Stomach smooth muscle (tissue), 2 donors: ENCODE data around the gene PPM1F.

ENCODE experiments used
- H3K27ac ChIP-seq: one replicate; pipeline ENCODE4 v1.7.0; 2013; ENCODE audit warnings: mild to moderate bottlenecking, low read length, inconsistent platforms
- H3K27me3 ChIP-seq, 2 donors: one replicate each; pipeline ENCODE4 v1.7.0; 2013; ENCODE audit warnings: low read length in 2 of 2; ENCODE audit not compliant: insufficient read depth in 2 of 2, control insufficient read depth in 1 of 2
- H3K36me3 ChIP-seq, 2 donors: one replicate each; pipeline ENCODE4 v1.7.0; 2013; ENCODE audit warnings: low read length in 2 of 2; ENCODE audit not compliant: control insufficient read depth in 2 of 2, insufficient read depth in 2 of 2
- H3K4me1 ChIP-seq: one replicate; pipeline ENCODE4 v1.7.0; 2013; ENCODE audit warnings: low read length; ENCODE audit not compliant: control insufficient read depth, insufficient read depth
- H3K4me3 ChIP-seq, 2 donors: one replicate each; pipeline ENCODE4 v1.7.0; 2013; ENCODE audit warnings: low read length in 2 of 2
- H3K9ac ChIP-seq, 2 donors: one replicate each; pipeline ENCODE4 v1.7.0; 2013; ENCODE audit warnings: low read length in 2 of 2, mild to moderate bottlenecking in 1 of 2
- H3K9me3 ChIP-seq, 2 donors: one replicate each; pipeline ENCODE4 v1.7.0; 2013; ENCODE audit warnings: low read length in 2 of 2; ENCODE audit not compliant: control insufficient read depth in 2 of 2
- donor health status: healthy.
- donor health status: Pancreatic carcinoma.

The PPM1F gene

GRCh38 chr22:21929253-21929652 is 23.4 kb downstream of the PPM1F start:
- H3K9me3 ChIP-seq, result no peaks in the 10 kb centered on the region
- peaks cover 47 to 52% of the 10 kb centered on the region in 2 donors for H3K36me3 ChIP-seq

DNA sequence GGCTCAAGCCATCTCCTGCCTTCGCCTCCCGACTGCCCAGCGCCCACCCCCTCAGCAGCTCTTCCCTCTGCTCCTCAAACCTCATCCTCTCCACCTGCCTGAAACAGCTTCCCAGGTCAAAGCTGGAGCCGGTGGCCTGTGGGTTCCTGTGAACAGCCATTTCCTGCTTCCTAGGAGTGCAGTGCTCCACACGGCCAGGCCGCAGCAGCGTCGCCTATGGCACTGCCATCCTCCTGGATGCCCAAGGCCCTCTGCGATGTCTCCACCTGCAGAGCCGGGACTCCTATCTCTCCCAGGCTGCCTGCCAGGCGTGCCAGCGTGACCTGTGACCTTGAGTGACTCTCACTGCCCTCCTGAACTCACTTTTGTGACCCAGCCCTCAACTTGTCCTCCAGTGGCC is 24.6 kb downstream of the PPM1F start:
- peaks cover 44 to 47% of the 10 kb centered on the region in 2 donors for H3K36me3 ChIP-seq

More at GRCh38 chr22:21929253-21929652, 23.4 kb downstream of the PPM1F start:
- H3K4me3 ChIP-seq, result no peak overlapping the region
- no peaks in the 10 kb centered on the region for H3K27me3 ChIP-seq
- no peaks in the 10 kb centered on the region for H3K4me1 ChIP-seq
- no peak overlapping the region for H3K9ac ChIP-seq
- H3K27ac ChIP-seq, result no peak overlapping the region

GRCh38 chr22:21927174-21927823 is 25.3 kb downstream of the PPM1F start:
- no peaks in the 10 kb centered on the region for H3K9me3 ChIP-seq
- H3K27me3 ChIP-seq, result no peaks in the 10 kb centered on the region
- no peak overlapping the region for H3K27ac ChIP-seq
- no peaks in the 10 kb centered on the region for H3K4me1 ChIP-seq
- peaks cover 37 to 40% of the 10 kb centered on the region in 2 donors for H3K36me3 ChIP-seq
- H3K4me3 ChIP-seq, result no peak overlapping the region
- no peak overlapping the region for H3K9ac ChIP-seq

More for the DNA sequence above, 24.6 kb downstream of the PPM1F start:
- Histone ChIP-seq H3K9me3 (no peaks in the 10 kb centered on the region), H3K27me3 (no peaks in the 10 kb centered on the region), H3K27ac (no peak overlapping the region), H3K4me1 (no peaks in the 10 kb centered on the region), H3K4me3 (no peak overlapping the region), H3K9ac (no peak overlapping the region)

GRCh38 chr22:21926728-21927127 is 25.9 kb downstream of the PPM1F start:
- Histone ChIP-seq H3K9me3 (no peaks in the 10 kb centered on the region), H3K36me3 (peaks cover 36 to 37% of the 10 kb centered on the region in 2 donors), H3K9ac (no peak overlapping the region), H3K27ac (no peak overlapping the region), H3K4me3 (no peak overlapping the region), H3K4me1 (no peaks in the 10 kb centered on the region), H3K27me3 (no peaks in the 10 kb centered on the region)

- H3K27me3 ChIP-seq, result no peaks in the 10 kb centered on the region
- H3K4me3 ChIP-seq, result no peak overlapping the region
- no peaks in the 10 kb centered on the region for H3K9me3 ChIP-seq
- H3K27ac ChIP-seq, result no peak overlapping the region
- H3K4me1 ChIP-seq, result peaks cover 3% of the 10 kb centered on the region
- no peak overlapping the region for H3K9ac ChIP-seq
- peaks cover 10 to 20% of the 10 kb centered on the region in 2 donors for H3K36me3 ChIP-seq
Measured at GRCh38 chr22:21923163-21923561, 29.5 kb downstream of the PPM1F start.

DNA sequence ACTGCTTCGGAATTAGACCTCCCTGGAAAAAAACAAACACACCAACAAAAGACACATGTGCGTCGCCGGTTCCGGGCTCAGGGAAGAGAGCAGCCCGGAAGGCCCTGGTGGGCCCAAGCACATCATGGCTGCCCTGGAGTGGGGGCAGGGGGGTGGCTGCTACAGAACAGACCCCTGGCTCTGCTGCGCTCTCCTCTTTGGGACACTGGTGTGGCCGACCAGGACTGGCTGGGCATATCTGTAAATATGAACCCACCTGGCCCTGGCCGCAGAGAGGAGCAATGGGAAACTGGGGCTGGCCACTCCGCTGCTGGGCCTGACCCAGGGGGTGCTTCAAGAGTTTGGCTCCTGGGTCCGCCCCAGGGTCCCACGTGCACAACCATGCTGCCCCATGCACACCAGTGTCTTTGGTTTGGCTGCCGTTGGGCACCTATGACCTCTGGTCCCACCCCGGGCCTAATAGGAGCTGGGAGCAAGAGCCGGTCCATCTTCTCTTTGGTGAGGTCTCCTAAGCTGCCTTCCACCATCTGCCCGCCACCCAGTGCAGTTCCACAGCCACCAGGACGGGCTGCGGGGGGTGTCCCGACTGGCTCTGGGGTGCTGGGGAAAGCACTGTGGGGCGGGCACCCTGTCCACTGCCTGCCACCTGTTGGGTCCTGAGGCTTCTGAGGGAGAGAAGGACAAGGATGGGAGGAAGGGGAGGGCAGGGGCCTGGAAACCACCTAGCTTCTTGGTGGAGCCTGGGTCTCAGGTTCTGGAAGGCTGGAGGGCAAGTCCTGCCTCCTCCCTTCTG is 30.1 kb downstream of the PPM1F start:
- H3K9ac ChIP-seq, result no peak overlapping the region
- H3K27me3 ChIP-seq, result no peaks in the 10 kb centered on the region
- no peaks in the 10 kb centered on the region for H3K9me3 ChIP-seq
- peaks cover 5% of the 10 kb centered on the region for H3K4me1 ChIP-seq
- H3K27ac ChIP-seq, result no peak overlapping the region
- no peak overlapping the region for H3K4me3 ChIP-seq
- H3K36me3 ChIP-seq, result peaks cover 8 to 20% of the 10 kb centered on the region in 2 donors

DNA sequence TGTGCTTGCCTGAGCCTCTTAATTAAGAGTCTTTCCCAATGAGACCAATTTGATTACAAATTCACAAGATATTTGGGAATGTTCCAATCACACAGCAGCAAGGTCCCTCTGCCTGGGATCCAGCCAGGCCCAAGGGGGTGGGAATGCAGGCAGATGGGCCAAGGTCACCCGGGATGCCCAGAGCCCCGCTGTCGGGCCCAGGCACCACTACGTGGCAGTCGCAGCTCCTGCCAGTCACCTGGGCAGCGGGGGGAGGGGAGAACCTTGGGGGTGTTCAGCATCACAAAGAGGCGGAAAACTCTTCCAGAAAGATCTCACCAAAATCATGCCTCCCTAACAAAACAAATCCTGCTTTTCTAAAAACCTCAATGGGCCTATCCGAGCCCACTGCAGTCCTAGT is 30.9 kb downstream of the PPM1F start:
- Histone ChIP-seq H3K9ac (no peak overlapping the region), H3K9me3 (no peaks in the 10 kb centered on the region), H3K27me3 (no peaks in the 10 kb centered on the region), H3K36me3 (peaks cover 8 to 16% of the 10 kb centered on the region in 2 donors), H3K4me3 (no peak overlapping the region), H3K4me1 (peaks cover 12% of the 10 kb centered on the region), H3K27ac (no peak overlapping the region)

DNA sequence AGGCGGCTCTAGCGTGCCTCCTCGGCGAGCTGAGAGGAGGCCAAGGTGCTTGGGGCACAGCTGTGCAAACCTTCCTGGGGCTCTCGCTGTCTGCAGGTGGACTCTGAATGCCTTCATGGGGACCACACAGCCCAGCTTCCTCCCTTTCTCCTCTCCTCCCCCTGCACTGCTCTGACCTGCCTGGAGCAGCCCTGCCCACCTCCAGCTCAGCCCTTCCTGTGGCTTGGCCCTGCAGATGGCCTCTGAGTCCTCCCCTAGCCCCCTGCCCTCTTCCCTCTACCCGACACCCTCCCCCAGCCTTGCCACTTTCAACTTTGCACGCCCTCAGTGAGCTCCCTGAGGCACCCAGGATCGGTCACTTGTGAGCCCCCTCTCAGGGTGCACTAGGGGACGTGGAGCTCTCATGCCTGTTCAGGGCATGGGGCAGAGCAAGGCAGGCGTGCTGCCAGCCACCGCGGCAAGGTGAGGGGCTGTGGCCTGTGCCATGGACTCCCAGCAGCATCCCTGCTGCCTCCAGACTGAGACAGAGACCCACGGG is 31.4 kb downstream of the PPM1F start:
- no peak overlapping the region for H3K27ac ChIP-seq

DNA sequence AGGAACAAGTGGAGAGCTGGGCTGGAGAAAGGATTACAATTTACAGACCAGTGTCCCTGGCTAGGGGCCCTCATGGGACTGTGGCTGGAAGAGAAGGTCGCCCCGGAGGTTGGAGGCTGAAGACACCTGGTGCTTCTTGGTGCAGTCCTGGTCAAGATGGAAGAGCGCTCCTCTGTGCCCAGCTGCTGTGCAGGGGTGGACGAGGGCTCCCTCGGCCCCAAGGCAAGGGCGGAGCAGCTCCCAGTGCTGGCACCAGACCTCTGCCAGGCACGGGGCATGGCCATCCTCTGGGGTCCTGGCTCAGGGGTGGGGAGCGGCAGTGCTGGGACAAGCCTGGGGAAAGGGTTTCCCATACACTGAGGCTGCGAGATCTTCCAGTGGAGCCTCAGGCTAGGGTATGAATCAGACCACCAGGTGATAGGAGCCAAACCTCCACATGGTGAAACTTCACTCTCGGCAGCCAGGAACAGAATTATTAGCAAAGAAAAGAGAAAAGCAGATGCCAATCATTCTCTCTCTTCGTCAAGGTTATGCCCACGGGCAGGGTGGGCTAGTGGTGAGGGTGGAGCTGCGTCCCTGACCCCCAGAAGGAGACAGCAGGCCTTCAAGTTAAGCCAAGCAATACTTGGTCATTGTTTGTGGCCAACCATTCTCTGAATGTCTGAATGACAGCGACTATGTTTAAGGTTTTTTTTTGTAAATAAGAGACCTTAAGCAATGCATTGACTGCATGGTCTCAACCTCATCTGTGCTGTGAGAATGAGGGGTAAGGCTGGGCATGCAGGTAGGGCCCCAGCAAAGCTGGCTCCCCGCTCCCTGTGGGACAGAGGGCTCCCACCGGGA is 32.1 kb downstream of the PPM1F start:
- Histone ChIP-seq H3K27me3 (no peaks in the 10 kb centered on the region), H3K36me3 (peaks cover 4 to 12% of the 10 kb centered on the region in 2 donors), H3K4me1 (peaks cover 12% of the 10 kb centered on the region), H3K9me3 (no peaks in the 10 kb centered on the region), H3K9ac (no peak overlapping the region), H3K27ac (no peak overlapping the region), H3K4me3 (no peak overlapping the region)

More for the DNA sequence above, 31.4 kb downstream of the PPM1F start:
- H3K9ac ChIP-seq, result no peak overlapping the region
- H3K27me3 ChIP-seq, result no peaks in the 10 kb centered on the region
- peaks cover 12% of the 10 kb centered on the region for H3K4me1 ChIP-seq
- H3K36me3 ChIP-seq, result peaks cover 4 to 14% of the 10 kb centered on the region in 2 donors
- no peak overlapping the region for H3K4me3 ChIP-seq
- H3K9me3 ChIP-seq, result no peaks in the 10 kb centered on the region

DNA sequence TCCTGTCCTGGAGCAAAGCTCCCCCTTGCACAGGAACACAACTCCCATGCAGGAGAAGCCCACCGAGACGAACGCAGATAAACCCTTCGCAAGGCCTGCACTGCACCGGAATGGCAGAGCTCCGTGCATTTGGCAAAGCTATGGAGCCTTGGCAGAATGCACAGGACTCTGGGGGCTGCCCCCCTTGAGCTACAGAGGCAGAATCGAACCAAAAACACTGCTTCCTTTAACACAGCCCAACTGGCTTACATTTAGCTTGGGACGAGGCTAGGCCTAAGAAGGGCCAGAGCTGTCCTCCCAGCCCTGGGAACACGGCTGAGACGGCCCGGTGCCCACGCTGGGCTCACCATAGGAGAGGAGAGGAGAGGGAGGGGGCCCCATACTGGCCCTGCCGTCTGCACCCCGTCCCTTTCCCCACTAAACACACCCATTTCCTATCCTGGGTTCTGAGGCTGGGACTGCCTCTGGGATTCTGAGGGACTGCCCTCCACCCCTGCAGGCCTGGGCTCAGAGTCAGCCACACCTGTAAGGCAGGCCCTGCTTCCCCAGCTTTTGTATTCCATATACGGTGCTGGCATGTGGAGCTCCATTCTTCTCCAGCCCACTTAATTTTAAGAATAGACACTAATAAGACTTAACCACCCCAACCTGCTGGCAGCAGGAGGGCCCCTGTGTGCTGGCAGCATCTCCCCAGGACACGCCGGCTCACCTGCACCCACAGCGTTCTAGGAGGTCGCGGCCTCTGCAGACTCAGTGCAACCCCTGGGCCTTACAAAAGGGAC is 32.9 kb downstream of the PPM1F start:
- no peaks in the 10 kb centered on the region for H3K27me3 ChIP-seq
- no peak overlapping the region for H3K27ac ChIP-seq
- H3K4me3 ChIP-seq, result no peak overlapping the region
- H3K9ac ChIP-seq, result no peak overlapping the region
- no peaks in the 10 kb centered on the region for H3K9me3 ChIP-seq
- peaks cover 12% of the 10 kb centered on the region for H3K4me1 ChIP-seq
- peaks cover 4 to 12% of the 10 kb centered on the region in 2 donors for H3K36me3 ChIP-seq
